GM23248 (cell line): ENCODE measurements around the gene BMPR2. TPM values are rescaled to one million over a fixed set of nuclear protein-coding genes. Genes with fewer than 3 reads are reported as not detected.

Experiments used
- DNase-seq: peaks from one replicate; pipeline ENCODE4 v3.0.0-alpha.2; 2015
- H2AFZ ChIP-seq: fragments of 200-600 bp; sonication (generic); 2 replicates; pipeline ENCODE4 v1.6.1; 2016; ENCODE audit warnings: antibody characterized with exemption
- H3F3A ChIP-seq: fragments of 200-600 bp; sonication (generic); 2 replicates; pipeline ENCODE4 v1.6.1; 2016; ENCODE audit warnings: mild to moderate bottlenecking, antibody characterized with exemption, mixed run types; ENCODE audit not compliant: insufficient read depth
- H3K27ac ChIP-seq: fragments of 200-600 bp; sonication (generic); 2 replicates; pipeline ENCODE4 v1.5.1; 2016; ENCODE audit warnings: mild to moderate bottlenecking
- H3K27me3 ChIP-seq: fragments of 200-600 bp; sonication (generic); replicated peaks from 2 replicates; pipeline ENCODE4 v1.6.1; 2016; ENCODE audit warnings: mild to moderate bottlenecking; ENCODE audit not compliant: insufficient read depth
- H3K36me3 ChIP-seq: fragments of 200-600 bp; sonication (generic); 2 replicates; pipeline ENCODE4 v1.6.1; 2016; ENCODE audit warnings: low read depth, mild to moderate bottlenecking
- H3K4me1 ChIP-seq: fragments of 200-600 bp; sonication (generic); 2 replicates; pipeline ENCODE4 v1.6.1; 2016; ENCODE audit warnings: mild to moderate bottlenecking; ENCODE audit not compliant: insufficient read depth
- H3K4me2 ChIP-seq: fragments of 200-600 bp; sonication (generic); one replicate; pipeline ENCODE4 v1.6.1; 2016; ENCODE audit warnings: mild to moderate bottlenecking; ENCODE audit not compliant: unreplicated experiment
- H3K4me3 ChIP-seq: fragments of 200-600 bp; sonication (generic); 2 replicates; pipeline ENCODE4 v1.5.1; 2016; ENCODE audit warnings: mild to moderate bottlenecking
- H3K79me2 ChIP-seq: fragments of 200-600 bp; sonication (generic); 2 replicates; pipeline ENCODE4 v1.6.1; 2016; ENCODE audit warnings: mild to moderate bottlenecking; ENCODE audit not compliant: insufficient read depth
- H3K9ac ChIP-seq: fragments of 200-600 bp; sonication (generic); 2 replicates; pipeline ENCODE4 v1.6.1; 2016; ENCODE audit warnings: mild to moderate bottlenecking
- H3K9me2 ChIP-seq: fragments of 200-600 bp; sonication (generic); 2 replicates; pipeline ENCODE4 v1.6.1; 2016; ENCODE audit warnings: mixed run types, mild to moderate bottlenecking, moderate library complexity; ENCODE audit not compliant: insufficient read depth
- H3K9me3 ChIP-seq: fragments of 200-600 bp; sonication (generic); one replicate; pipeline ENCODE4 v1.6.1; 2017; ENCODE audit warnings: low read depth
- H4K20me1 ChIP-seq: fragments of 200-600 bp; sonication (generic); 2 replicates; pipeline ENCODE4 v1.6.0; 2016; ENCODE audit not compliant: insufficient read depth
- EZH2 ChIP-seq: fragments of 200-600 bp; sonication (generic); IDR thresholded peaks from 2 replicates; pipeline ENCODE4 v1.6.1; 2018; ENCODE audit warnings: antibody characterized with exemption, mild to moderate bottlenecking; ENCODE audit not compliant: insufficient read depth, poor library complexity, severe bottlenecking
- EZH2phosphoT487 ChIP-seq: fragments of 200-600 bp; sonication (generic); IDR thresholded peaks from 2 replicates; pipeline ENCODE4 v1.6.1; 2018; ENCODE audit warnings: antibody characterized with exemption, moderate library complexity, mild to moderate bottlenecking, low read depth; ENCODE audit not compliant: insufficient read depth
- WGBS, 2 experiments: methylation state at CpG; one replicate each; pipeline ENCODE4 v1.1.6; 2015 to 2017; ENCODE audit warnings: low lambda C conversion rate in 2 of 2, low coverage in 1 of 2; ENCODE audit errors: missing lambda C conversion rate in 2 of 2; 5-methylcytosine and 5-hydroxymethylcytosine counted together
- in situ Hi-C: fragments of 300-500 bp; cut with MboI; formaldehyde crosslinking; loops from 2 replicates; pipeline ENCODE4 v1.15.0; 2020
- polyA plus RNA-seq: library from polyadenylated mRNA; unstranded; fragments of >200 nt; fragmentation: Nextera tagmentation; extraction: Ambion mirVana; gene quantifications from 2 replicates; pipeline ENCODE4 v1.2.1, GENCODE V29; 2016
- total RNA-seq: library from RNA; depleted of rRNA; stranded (reverse); fragments of >200 nt; shearing (Covaris generic); gene quantifications from 2 replicates; pipeline ENCODE4 v1.2.3, GENCODE V29; 2014

Gene BMPR2
- total and polyA plus RNA-seq, 2 experiments from 2014 or later = 17.8 to 31.3 TPM

- DNase-seq = no peak
- Histone ChIP-seq H4K20me1 (no peaks in the 10 kb centered on the region), H3K4me2 (no peak overlapping the region), H2AFZ (no peak overlapping the region), H3K9ac (no peak overlapping the region), H3K27me3 (no peaks in the 10 kb centered on the region), H3K9me3 (no peaks in the 10 kb centered on the region), H3K4me3 (no peak overlapping the region), H3K27ac (no peak overlapping the region), H3K4me1 (no peaks in the 10 kb centered on the region), H3K79me2 (no peaks in the 10 kb centered on the region), H3K9me2 (no peaks in the 10 kb centered on the region), H3F3A (no peaks in the 10 kb centered on the region), H3K36me3 (no peaks in the 10 kb centered on the region)
- TF ChIP-seq EZH2phosphoT487 (no peak), EZH2 (no peak)
- in situ Hi-C loops = no loop called here
- WGBS, 2 experiments = 90 to 100% methylated on average over 1 of the region's 1 CpG
These were observed 229.0 kb downstream of the BMPR2 start for GRCh38 chr2:202605174-202605573.

GRCh38 chr2:202608142-202608852 is 232.2 kb downstream of the BMPR2 start:
- H3K9ac ChIP-seq = no peak overlapping the region

GRCh38 chr2:202609381-202610145 is 233.4 kb downstream of the BMPR2 start:
- no peak overlapping the region; the same call in 1 of the 2 replicates for H3K27ac ChIP-seq
- H2AFZ ChIP-seq = 0 out of 2 replicates have a peak overlapping the region, but pooled peaks have one; percentile 12
- H3F3A ChIP-seq = no peaks in the 10 kb centered on the region
- H3K79me2 ChIP-seq = no peaks in the 10 kb centered on the region
- no peaks in the 10 kb centered on the region for H3K36me3 ChIP-seq
- no peak overlapping the region for H3K4me3 ChIP-seq
- no peaks in the 10 kb centered on the region for H3K4me1 ChIP-seq
- no peak overlapping the region for H3K9ac ChIP-seq
- H3K9me2 ChIP-seq = no peaks in the 10 kb centered on the region
- no peaks in the 10 kb centered on the region for H3K9me3 ChIP-seq
- in situ Hi-C loops = no loop called here
- TF ChIP-seq EZH2 = no peak
- no peak for TF ChIP-seq EZH2phosphoT487
- H3K4me2 ChIP-seq = no peak overlapping the region
- DNase-seq = peak; percentile 45
- 35 to 40% methylated on average over 3 of the region's 3 CpGs for WGBS, 2 experiments
- no peaks in the 10 kb centered on the region for H4K20me1 ChIP-seq
- H3K27me3 ChIP-seq = no peaks in the 10 kb centered on the region

More at GRCh38 chr2:202608142-202608852, 232.2 kb downstream of the BMPR2 start:
- no peak for DNase-seq
- Histone ChIP-seq H3K27ac (no peak overlapping the region), H2AFZ (no peak overlapping the region), H3K27me3 (no peaks in the 10 kb centered on the region), H3K36me3 (no peaks in the 10 kb centered on the region), H3K9me3 (no peaks in the 10 kb centered on the region), H3F3A (no peaks in the 10 kb centered on the region), H3K4me1 (no peaks in the 10 kb centered on the region), H3K9me2 (no peaks in the 10 kb centered on the region), H3K4me3 (no peak overlapping the region), H3K4me2 (no peak overlapping the region), H3K79me2 (no peaks in the 10 kb centered on the region), H4K20me1 (no peaks in the 10 kb centered on the region)
- 94 to 100% methylated on average over 2 of the region's 2 CpGs for WGBS, 2 experiments
- no peak for TF ChIP-seq EZH2
- TF ChIP-seq EZH2phosphoT487 = no peak
- in situ Hi-C loops = no loop called here

DNA sequence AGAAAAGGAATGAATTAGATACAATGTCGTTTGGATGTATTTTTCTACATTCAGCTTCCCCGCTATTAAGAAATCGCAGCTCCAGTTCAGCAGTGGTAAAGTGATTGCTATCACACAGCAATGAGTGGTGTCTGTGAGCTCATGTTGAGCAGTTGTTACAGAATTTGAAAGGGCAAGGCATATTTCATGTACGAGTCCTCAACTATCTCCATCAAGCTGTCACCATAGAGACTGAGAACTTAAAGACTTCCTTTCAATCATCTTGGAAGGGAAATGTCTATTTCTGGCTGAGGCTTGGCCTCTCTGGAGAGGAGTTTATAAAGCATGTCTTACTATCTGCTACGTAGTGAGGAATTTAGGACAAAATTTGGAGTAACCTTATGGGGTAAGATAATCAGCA is 234.3 kb downstream of the BMPR2 start:
- 75 to 76% methylated on average over 5 of the region's 5 CpGs for WGBS, 2 experiments
- Histone ChIP-seq H3K9me3 (no peaks in the 10 kb centered on the region), H3F3A (no peaks in the 10 kb centered on the region), H2AFZ (no peak overlapping the region), H3K9ac (no peak overlapping the region), H3K36me3 (no peaks in the 10 kb centered on the region), H3K4me1 (no peaks in the 10 kb centered on the region), H3K27me3 (no peaks in the 10 kb centered on the region), H3K79me2 (no peaks in the 10 kb centered on the region), H3K9me2 (no peaks in the 10 kb centered on the region), H3K4me3 (no peak overlapping the region), H3K4me2 (no peak overlapping the region), H4K20me1 (no peaks in the 10 kb centered on the region), H3K27ac (no peak overlapping the region)
- TF ChIP-seq EZH2 (no peak), EZH2phosphoT487 (no peak)
- in situ Hi-C loops = no loop called here
- no peak for DNase-seq
